ENCODE results near the gene SVIP. TPM values are rescaled to one million over a fixed set of nuclear protein-coding genes. Genes with fewer than 3 reads are reported as not detected.

Gene SVIP
- total RNA-seq, 1 experiment from 2014 or later = 34.2 TPM

DNA sequence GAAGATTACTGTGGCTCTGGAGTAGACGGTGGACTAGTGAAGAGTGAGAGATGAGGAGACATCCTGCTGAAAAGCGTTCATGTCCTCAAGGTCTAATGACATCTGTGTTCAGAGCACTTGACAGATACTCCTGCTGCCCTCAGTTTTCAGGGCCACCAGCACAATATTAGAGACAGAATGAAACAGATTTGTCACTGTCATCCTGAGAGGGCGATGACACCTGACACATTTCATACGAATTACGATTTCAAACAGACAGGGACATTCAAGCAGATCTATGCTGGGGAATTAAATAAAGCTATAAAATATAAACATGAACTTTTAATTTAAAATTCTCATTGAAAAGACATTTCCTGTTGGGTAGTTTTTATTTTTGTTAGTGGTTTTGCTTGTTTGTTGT is 29.1 kb downstream of the SVIP start:
- no TSS peak for BruUV-seq (replicated peaks)

DNA sequence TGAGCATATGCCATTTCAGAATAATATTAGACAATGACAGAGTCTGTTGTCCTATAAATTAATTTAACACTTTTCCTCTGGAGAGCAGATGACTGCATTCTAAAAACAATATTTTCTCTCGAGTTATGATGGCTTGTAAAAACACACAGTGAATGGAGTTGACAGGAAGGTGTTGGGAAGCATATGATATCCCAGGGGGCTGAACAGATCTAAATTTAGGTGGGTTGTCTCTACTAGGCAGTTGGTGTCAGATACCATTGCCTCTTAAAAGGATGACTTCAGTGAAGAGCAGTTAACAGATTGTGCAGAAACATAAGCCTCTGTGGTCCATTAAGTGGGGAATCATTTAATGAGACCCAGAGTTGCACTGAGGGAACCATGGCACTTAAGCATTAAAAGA is 30.7 kb downstream of the SVIP start:
- no TSS peak for BruUV-seq (replicated peaks)
- Histone ChIP-seq H3K4me3 (no peak overlapping the region), H3K36me3 (ENCODE audit: low read depth) (no peaks in the 10 kb centered on the region), H3K4me1 (replicated peaks; ENCODE audit: insufficient read depth) (no peaks in the 10 kb centered on the region), H2AFZ (no peak overlapping the region; the same call in 1 of the 2 replicates), H3K9me3 (ENCODE audit: insufficient read depth, low read depth) (no peaks in the 10 kb centered on the region), H3K9me2 (ENCODE audit: insufficient read depth) (no peaks in the 10 kb centered on the region), H3K4me2 (no peak overlapping the region), H4K20me1 (ENCODE audit: insufficient read depth) (no peaks in the 10 kb centered on the region), H3K27ac (no peak overlapping the region), H3K79me2 (ENCODE audit: low read depth) (no peaks in the 10 kb centered on the region), H3K27me3 (ENCODE audit: insufficient read depth, low read depth) (no peaks in the 10 kb centered on the region), H3F3A (ENCODE audit: insufficient read depth, low read depth) (no peaks in the 10 kb centered on the region)
- no peak for DNase-seq
- ChIA-PET CTCF (no interaction called here), POLR2A (ENCODE audit: unreplicated experiment) (no interaction called here)
- intact Hi-C loops (cut with micrococcal nuclease; ENCODE audit: unreplicated experiment) = no loop called here
- TF ChIP-seq, protein P1, sequence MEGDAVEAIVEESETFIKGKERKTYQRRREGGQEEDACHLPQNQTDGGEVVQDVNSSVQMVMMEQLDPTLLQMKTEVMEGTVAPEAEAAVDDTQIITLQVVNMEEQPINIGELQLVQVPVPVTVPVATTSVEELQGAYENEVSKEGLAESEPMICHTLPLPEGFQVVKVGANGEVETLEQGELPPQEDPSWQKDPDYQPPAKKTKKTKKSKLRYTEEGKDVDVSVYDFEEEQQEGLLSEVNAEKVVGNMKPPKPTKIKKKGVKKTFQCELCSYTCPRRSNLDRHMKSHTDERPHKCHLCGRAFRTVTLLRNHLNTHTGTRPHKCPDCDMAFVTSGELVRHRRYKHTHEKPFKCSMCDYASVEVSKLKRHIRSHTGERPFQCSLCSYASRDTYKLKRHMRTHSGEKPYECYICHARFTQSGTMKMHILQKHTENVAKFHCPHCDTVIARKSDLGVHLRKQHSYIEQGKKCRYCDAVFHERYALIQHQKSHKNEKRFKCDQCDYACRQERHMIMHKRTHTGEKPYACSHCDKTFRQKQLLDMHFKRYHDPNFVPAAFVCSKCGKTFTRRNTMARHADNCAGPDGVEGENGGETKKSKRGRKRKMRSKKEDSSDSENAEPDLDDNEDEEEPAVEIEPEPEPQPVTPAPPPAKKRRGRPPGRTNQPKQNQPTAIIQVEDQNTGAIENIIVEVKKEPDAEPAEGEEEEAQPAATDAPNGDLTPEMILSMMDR (conservative IDR thresholded peaks at IDR 0.05) = no peak
- TF ChIP-seq EZH2 (IDR thresholded peaks at IDR 0.05; ENCODE audit: low read depth) = no peak

More for the DNA sequence above, 29.1 kb downstream of the SVIP start:
- Histone ChIP-seq H3K9me3 (ENCODE audit: insufficient read depth, low read depth) (no peaks in the 10 kb centered on the region), H3K79me2 (ENCODE audit: low read depth) (no peaks in the 10 kb centered on the region), H3K4me3 (no peak overlapping the region), H3K4me1 (replicated peaks; ENCODE audit: insufficient read depth) (no peaks in the 10 kb centered on the region), H3K4me2 (no peak overlapping the region), H3K27me3 (ENCODE audit: insufficient read depth, low read depth) (no peaks in the 10 kb centered on the region), H3K9me2 (ENCODE audit: insufficient read depth) (no peaks in the 10 kb centered on the region), H4K20me1 (ENCODE audit: insufficient read depth) (no peaks in the 10 kb centered on the region), H3F3A (ENCODE audit: insufficient read depth, low read depth) (no peaks in the 10 kb centered on the region), H3K27ac (no peak overlapping the region), H2AFZ (no peak overlapping the region), H3K36me3 (ENCODE audit: low read depth) (no peaks in the 10 kb centered on the region)
- DNase-seq = no peak
- TF ChIP-seq, protein P1 (conservative IDR thresholded peaks at IDR 0.05) = no peak
- TF ChIP-seq EZH2 (IDR thresholded peaks at IDR 0.05; ENCODE audit: low read depth) = no peak
- intact Hi-C loops (cut with micrococcal nuclease; ENCODE audit: unreplicated experiment) = no loop called here
- POLR2A ChIA-PET (ENCODE audit: unreplicated experiment) = no interaction called here
- CTCF ChIA-PET = no interaction called here

DNA sequence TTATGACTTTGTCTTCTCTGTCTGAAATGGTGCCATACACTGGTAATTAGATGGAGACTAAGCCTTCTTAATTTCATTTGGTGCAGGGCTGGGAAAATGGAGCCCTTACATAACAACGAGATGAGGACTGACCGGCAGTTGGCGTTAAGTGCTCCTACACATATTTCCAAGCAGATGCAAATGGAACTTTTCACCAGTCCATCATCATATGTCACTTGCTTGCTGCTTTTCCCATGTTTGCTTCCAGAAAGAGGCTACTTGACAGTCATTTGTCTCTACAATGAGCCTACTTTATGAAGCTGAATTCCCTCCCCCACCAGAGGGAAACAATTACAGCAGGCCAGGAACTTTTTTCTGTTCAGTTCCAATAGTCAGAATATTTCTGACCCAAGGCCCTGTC is 32.6 kb downstream of the SVIP start:
- Histone ChIP-seq H2AFZ (no peak overlapping the region), H3K4me2 (no peak overlapping the region), H3K9me2 (ENCODE audit: insufficient read depth) (no peaks in the 10 kb centered on the region), H3K4me1 (replicated peaks; ENCODE audit: insufficient read depth) (0 out of 2 replicates have a peak, but pooled peaks cover 5% of the 10 kb centered on the region), H3F3A (ENCODE audit: insufficient read depth, low read depth) (no peaks in the 10 kb centered on the region), H3K9me3 (ENCODE audit: insufficient read depth, low read depth) (no peaks in the 10 kb centered on the region), H4K20me1 (ENCODE audit: insufficient read depth) (no peaks in the 10 kb centered on the region), H3K4me3 (no peak overlapping the region), H3K36me3 (ENCODE audit: low read depth) (no peaks in the 10 kb centered on the region), H3K27ac (no peak overlapping the region), H3K79me2 (ENCODE audit: low read depth) (no peaks in the 10 kb centered on the region), H3K27me3 (ENCODE audit: insufficient read depth, low read depth) (no peaks in the 10 kb centered on the region)
- TF ChIP-seq, protein P1 (conservative IDR thresholded peaks at IDR 0.05) = no peak
- intact Hi-C loops (cut with micrococcal nuclease; ENCODE audit: unreplicated experiment) = no loop called here
- CTCF ChIA-PET = no interaction called here
- BruUV-seq (replicated peaks) = no TSS peak
- POLR2A ChIA-PET (ENCODE audit: unreplicated experiment) = no interaction called here
- DNase-seq = no peak

Measured in PC-9 (cell line).